Esophagus muscularis mucosa (tissue), 4 donors: Measurements from ENCODE around the gene TIMM23. TPM values are rescaled to one million over a fixed set of nuclear protein-coding genes. Genes with fewer than 3 reads are reported as not detected.

Experiments
- DNase-seq: peaks from one replicate; pipeline ENCODE4 v3.0.0-alpha.2; 2017; ENCODE audit errors: extremely low spot score
- H3K27ac ChIP-seq, 4 donors: fragments of 200-600 bp; sonication (generic); replicated peaks in 1 of 4; 1 replicate in 3 of 4; 2 replicates in 1 of 4; pipeline ENCODE4 v1.5.1; 2016 to 2019; ENCODE audit warnings: mild to moderate bottlenecking in 1 of 4
- H3K27me3 ChIP-seq, 4 donors: fragments of 200-600 bp; sonication (generic); one replicate each; pipeline versions ENCODE4 v1.5.1 to v1.6.0; 2016 to 2019
- H3K36me3 ChIP-seq, 4 donors: fragments of 200-600 bp; sonication (generic); one replicate each; pipeline ENCODE4 v1.5.1; 2016 to 2019
- H3K4me1 ChIP-seq, 4 donors: fragments of 200-600 bp; sonication (generic); one replicate each; pipeline ENCODE4 v1.5.1; 2016 to 2019
- H3K4me3 ChIP-seq, 4 donors: fragments of 200-600 bp; sonication (generic); 1 replicate in 2 of 4; 2 replicates in 2 of 4; pipeline ENCODE4 v1.5.1; 2016 to 2019; ENCODE audit warnings: mild to moderate bottlenecking in 4 of 4, moderate library complexity in 1 of 4
- H3K9me3 ChIP-seq, 4 donors: fragments of 200-600 bp; sonication (generic); 1 replicate in 3 of 4; 2 replicates in 1 of 4; pipeline ENCODE4 v1.5.1; 2016 to 2019
- EP300 ChIP-seq: sonication (generic); formaldehyde crosslinking; IDR thresholded peaks from one replicate; pipeline ENCODE4 v1.6.1; 2017; ENCODE audit warnings: antibody characterized with exemption
- POLR2A ChIP-seq: fragments of 450-650 bp; IDR thresholded peaks from one replicate; pipeline ENCODE4 v1.6.1; 2017; ENCODE audit warnings: antibody characterized with exemption, moderate library complexity, mild to moderate bottlenecking, low read depth
- POLR2AphosphoS5 ChIP-seq, 2 donors: sonication (generic); formaldehyde crosslinking; IDR thresholded peaks; one replicate each; pipeline ENCODE4 v1.6.1; 2017; ENCODE audit warnings: antibody characterized with exemption in 2 of 2
- WGBS: methylation state at CpG from one replicate; pipeline ENCODE4 v1.1.5; 2018; 5-methylcytosine and 5-hydroxymethylcytosine counted together
- intact Hi-C: fragments of 100-400 bp; cut with DNase I; formaldehyde crosslinking; loops from one replicate; pipeline ENCODE4 v1.15.1; 2023
- total RNA-seq, 4 donors: library from RNA; depleted of rRNA; stranded (reverse); fragments of >200 nt; gene quantifications; one replicate each; pipeline versions ENCODE4 v1.1.0 to v1.2.1, GENCODE V29; 2016
- TF ChIP-seq, protein P1 (sequence below), 3 experiments: fragments of 200-600 bp in 2 of 3; fragments of 450-650 bp in 1 of 3; sonication (generic) in 2 of 3; IDR thresholded peaks; one replicate each; pipeline ENCODE4 v1.5.1; 2017 to 2019; ENCODE audit warnings: antibody characterized with exemption in 3 of 3, mild to moderate bottlenecking in 2 of 3, moderate library complexity in 1 of 3

Gene TIMM23
- total RNA-seq, 4 donors from 2014 or later: 52.9 to 66.9 (median 57.7) TPM

- TF ChIP-seq POLR2A (no peak), POLR2AphosphoS5 (IDR thresholded peaks at IDR 0.05) (no peak), EP300 (no peak)
- TF ChIP-seq, protein P1, sequence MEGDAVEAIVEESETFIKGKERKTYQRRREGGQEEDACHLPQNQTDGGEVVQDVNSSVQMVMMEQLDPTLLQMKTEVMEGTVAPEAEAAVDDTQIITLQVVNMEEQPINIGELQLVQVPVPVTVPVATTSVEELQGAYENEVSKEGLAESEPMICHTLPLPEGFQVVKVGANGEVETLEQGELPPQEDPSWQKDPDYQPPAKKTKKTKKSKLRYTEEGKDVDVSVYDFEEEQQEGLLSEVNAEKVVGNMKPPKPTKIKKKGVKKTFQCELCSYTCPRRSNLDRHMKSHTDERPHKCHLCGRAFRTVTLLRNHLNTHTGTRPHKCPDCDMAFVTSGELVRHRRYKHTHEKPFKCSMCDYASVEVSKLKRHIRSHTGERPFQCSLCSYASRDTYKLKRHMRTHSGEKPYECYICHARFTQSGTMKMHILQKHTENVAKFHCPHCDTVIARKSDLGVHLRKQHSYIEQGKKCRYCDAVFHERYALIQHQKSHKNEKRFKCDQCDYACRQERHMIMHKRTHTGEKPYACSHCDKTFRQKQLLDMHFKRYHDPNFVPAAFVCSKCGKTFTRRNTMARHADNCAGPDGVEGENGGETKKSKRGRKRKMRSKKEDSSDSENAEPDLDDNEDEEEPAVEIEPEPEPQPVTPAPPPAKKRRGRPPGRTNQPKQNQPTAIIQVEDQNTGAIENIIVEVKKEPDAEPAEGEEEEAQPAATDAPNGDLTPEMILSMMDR (IDR thresholded peaks at IDR 0.05): no peak
- no peak overlapping the region for H3K27ac ChIP-seq
- intact Hi-C loops: no loop called here
- DNase-seq: no peak
- H3K27me3 ChIP-seq: no peaks in the 10 kb centered on the region
- H3K9me3 ChIP-seq: no peaks in the 10 kb centered on the region
- H3K4me3 ChIP-seq: no peak overlapping the region
- H3K36me3 ChIP-seq: no peaks in the 10 kb centered on the region
- H3K4me1 ChIP-seq: peaks cover 10 to 18% (median 17%) of the 10 kb centered on the region in 4 donors
Observed at GRCh38 chr10:46033602-46034011, 61.3 kb downstream of the TIMM23 start.

DNA sequence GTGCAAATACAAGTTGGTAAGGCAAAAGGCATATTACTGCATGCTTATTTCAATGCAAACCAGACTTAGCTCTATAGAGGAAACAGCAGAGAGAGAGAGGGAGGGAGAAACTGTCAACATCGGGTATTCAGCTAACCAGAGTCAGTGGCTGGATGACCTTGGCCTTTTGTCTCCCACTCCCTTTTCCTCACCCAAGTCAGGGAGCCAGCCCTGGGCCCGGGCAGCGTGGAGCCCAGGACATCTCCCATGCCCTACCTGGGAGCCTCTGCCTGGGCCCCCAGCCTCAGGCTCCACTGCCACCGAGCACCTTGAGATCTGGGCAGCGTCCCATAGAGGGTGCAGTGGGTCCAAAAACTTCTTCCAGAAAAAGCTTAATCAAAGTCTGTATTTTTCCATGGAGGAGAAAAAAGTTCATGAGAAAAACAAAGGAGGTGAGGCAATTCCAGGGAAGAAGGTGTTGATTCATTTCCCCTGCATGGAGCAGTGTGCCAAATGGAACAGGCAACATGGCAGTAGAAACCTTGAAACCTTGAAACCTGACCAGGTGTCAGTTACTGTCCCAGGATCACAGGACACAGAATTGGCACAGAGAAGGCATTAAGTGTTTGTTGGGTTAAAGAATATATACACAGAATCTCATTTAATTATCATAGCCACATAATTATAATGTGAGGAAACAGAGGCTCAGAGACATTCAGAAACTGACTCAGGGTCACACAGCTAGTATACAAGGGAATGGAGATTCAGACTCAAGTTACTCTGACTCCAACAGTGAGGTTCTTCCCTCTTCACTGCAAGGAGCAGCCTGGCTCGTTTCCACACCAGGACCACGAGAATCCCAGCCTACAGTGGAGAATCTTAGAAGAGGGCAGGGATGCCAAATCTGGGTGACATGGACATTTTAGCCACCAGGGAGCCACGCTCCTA is 63.9 kb downstream of the TIMM23 start:
- 63% methylated on average over 8 of the region's 8 CpGs for WGBS
- H3K4me1 ChIP-seq: no peaks in the 10 kb centered on the region
- no peak for DNase-seq
- no peak overlapping the region for H3K4me3 ChIP-seq
- intact Hi-C loops: no loop called here
- peaks cover 0 to 4% (median 0%) of the 10 kb centered on the region in 4 donors for H3K27me3 ChIP-seq
- no peak overlapping the region for H3K27ac ChIP-seq
- no peaks in the 10 kb centered on the region for H3K9me3 ChIP-seq
- H3K36me3 ChIP-seq: no peaks in the 10 kb centered on the region
- TF ChIP-seq, protein P1 (IDR thresholded peaks at IDR 0.05): no peak
- TF ChIP-seq POLR2AphosphoS5 (IDR thresholded peaks at IDR 0.05) (no peak), POLR2A (no peak), EP300 (no peak)

DNA sequence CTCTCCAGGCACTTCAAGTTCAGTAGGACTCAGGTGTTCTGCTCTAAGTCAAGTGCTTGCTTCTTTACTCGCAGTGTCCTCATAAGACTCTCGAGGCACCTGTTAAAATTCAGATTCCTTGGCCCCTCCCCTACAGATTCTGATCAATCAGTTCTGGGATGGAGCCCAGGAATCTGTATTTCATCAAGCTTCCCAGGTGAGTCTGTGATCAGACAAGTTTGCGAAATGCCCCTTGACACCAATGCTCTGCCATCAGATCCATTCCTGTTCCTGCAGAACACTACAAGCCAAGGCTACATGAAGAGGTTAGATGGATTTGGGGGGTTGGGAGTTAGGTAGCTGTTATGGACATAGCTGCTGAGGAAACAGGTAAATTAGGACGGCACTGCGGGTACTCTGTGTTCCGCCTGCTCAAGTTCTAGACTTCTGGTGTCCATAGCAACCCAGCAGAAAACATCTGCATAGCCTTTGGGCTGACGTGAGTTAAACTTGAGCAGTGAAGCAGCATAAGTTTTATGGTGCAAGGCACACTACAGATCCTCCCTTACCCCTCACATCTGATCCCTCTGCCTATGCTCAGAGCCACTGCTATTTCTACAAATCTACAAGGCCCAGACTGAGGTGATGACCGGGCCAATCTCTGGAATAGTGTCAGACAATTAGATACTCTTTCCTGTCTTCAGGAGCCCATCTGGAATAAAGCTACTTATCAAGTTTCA is 65.0 kb downstream of the TIMM23 start:
- H3K27me3 ChIP-seq: peaks cover 0 to 4% (median 0%) of the 10 kb centered on the region in 4 donors
- no peaks in the 10 kb centered on the region for H3K36me3 ChIP-seq
- WGBS: 86% methylated on average over 8 of the region's 8 CpGs
- intact Hi-C loops: no loop called here
- H3K9me3 ChIP-seq: no peaks in the 10 kb centered on the region
- TF ChIP-seq, protein P1 (IDR thresholded peaks at IDR 0.05): no peak
- TF ChIP-seq EP300 (no peak), POLR2A (no peak), POLR2AphosphoS5 (IDR thresholded peaks at IDR 0.05) (no peak)
- peak; percentile 77 for DNase-seq
- no peak overlapping the region for H3K27ac ChIP-seq
- no peaks in the 10 kb centered on the region for H3K4me1 ChIP-seq
- H3K4me3 ChIP-seq: no peak overlapping the region

- Histone ChIP-seq H3K9me3 (no peaks in the 10 kb centered on the region), H3K36me3 (no peaks in the 10 kb centered on the region), H3K27me3 (peaks cover 0 to 4% (median 0%) of the 10 kb centered on the region in 4 donors), H3K27ac (no peak overlapping the region), H3K4me1 (no peaks in the 10 kb centered on the region), H3K4me3 (no peak overlapping the region)
- TF ChIP-seq, protein P1 (IDR thresholded peaks at IDR 0.05): no peak
- TF ChIP-seq POLR2A (no peak), POLR2AphosphoS5 (IDR thresholded peaks at IDR 0.05) (no peak), EP300 (no peak)
- intact Hi-C loops: no loop called here
- DNase-seq: no peak
- WGBS: 78% methylated on average over 3 of the region's 3 CpGs
Observed at GRCh38 chr10:46040004-46040403, 67.7 kb downstream of the TIMM23 start.
